Karpas-422 (cell line): ENCODE results near the gene THAP11. TPM values are rescaled to one million over a fixed set of nuclear protein-coding genes. Genes with fewer than 3 reads are reported as not detected.

Experiments used
- DNase-seq: peaks from one replicate; pipeline ENCODE4 v3.0.0-alpha.2; 2015
- H2AFZ ChIP-seq: fragments of 200-600 bp; sonication (generic); 2 replicates; pipeline ENCODE4 v1.6.1; 2014; ENCODE audit warnings: antibody characterized with exemption, low read length, mixed read lengths
- H3K27ac ChIP-seq: fragments of 200-600 bp; sonication (generic); 2 replicates; pipeline ENCODE4 v1.5.1; 2014; ENCODE audit warnings: mild to moderate bottlenecking, low read length, moderate library complexity
- H3K27me3 ChIP-seq: fragments of 200-600 bp; sonication (generic); 2 replicates; pipeline ENCODE4 v1.6.1; 2014; ENCODE audit warnings: low read length, mixed read lengths
- H3K36me3 ChIP-seq: fragments of 200-600 bp; sonication (generic); 2 replicates; pipeline ENCODE4 v1.6.1; 2014; ENCODE audit warnings: low read length, mixed read lengths; ENCODE audit not compliant: insufficient read depth
- H3K4me1 ChIP-seq: fragments of 200-600 bp; sonication (generic); 2 replicates; pipeline ENCODE4 v1.6.1; 2014; ENCODE audit warnings: mild to moderate bottlenecking, low read length, mixed read lengths
- H3K4me2 ChIP-seq: fragments of 200-600 bp; sonication (generic); 2 replicates; pipeline ENCODE4 v1.6.1; 2014; ENCODE audit warnings: low read length, low read depth, mild to moderate bottlenecking; ENCODE audit not compliant: poor library complexity, severe bottlenecking
- H3K4me3 ChIP-seq: fragments of 200-600 bp; sonication (generic); 2 replicates; pipeline ENCODE4 v1.5.1; 2014; ENCODE audit warnings: mild to moderate bottlenecking, antibody characterized with exemption, low read length, mixed read lengths
- H3K79me2 ChIP-seq: fragments of 200-600 bp; sonication (generic); 2 replicates; pipeline ENCODE4 v1.6.1; 2014; ENCODE audit warnings: mild to moderate bottlenecking, low read length, mixed read lengths
- H3K9ac ChIP-seq: fragments of 200-600 bp; sonication (generic); 2 replicates; pipeline ENCODE4 v1.6.0; 2014; ENCODE audit warnings: low read length
- H3K9me2 ChIP-seq: fragments of 200-600 bp; sonication (generic), shearing (Covaris generic); replicated peaks from 2 replicates; pipeline ENCODE4 v1.6.0; 2014; ENCODE audit warnings: mild to moderate bottlenecking, low read length, moderate library complexity; ENCODE audit not compliant: insufficient read depth
- H3K9me3 ChIP-seq: fragments of 300-700, 200-600 bp; sonication (generic); 2 replicates; pipeline ENCODE4 v1.6.1; 2014; ENCODE audit warnings: low read length, mixed read lengths
- H4K20me1 ChIP-seq: fragments of 200-600 bp; sonication (generic); 2 replicates; pipeline ENCODE4 v1.6.1; 2014; ENCODE audit warnings: mild to moderate bottlenecking, antibody characterized with exemption, low read length, low read depth; ENCODE audit not compliant: insufficient read depth
- small RNA-seq: library from RNA; depleted of rRNA; stranded (forward); fragments of <200 nt; gene quantifications from one replicate; pipeline ENCODE3, GENCODE V24; 2014
- total RNA-seq: library from RNA; depleted of rRNA; stranded (reverse); fragments of >200 nt; shearing (Covaris generic); gene quantifications from 2 replicates; pipeline ENCODE4 v1.2.3, GENCODE V29; 2014; ENCODE audit warnings: low replicate concordance; rRNA removed

Gene THAP11
- total RNA-seq, 1 experiment from 2014 or later: 57.1 TPM

DNA sequence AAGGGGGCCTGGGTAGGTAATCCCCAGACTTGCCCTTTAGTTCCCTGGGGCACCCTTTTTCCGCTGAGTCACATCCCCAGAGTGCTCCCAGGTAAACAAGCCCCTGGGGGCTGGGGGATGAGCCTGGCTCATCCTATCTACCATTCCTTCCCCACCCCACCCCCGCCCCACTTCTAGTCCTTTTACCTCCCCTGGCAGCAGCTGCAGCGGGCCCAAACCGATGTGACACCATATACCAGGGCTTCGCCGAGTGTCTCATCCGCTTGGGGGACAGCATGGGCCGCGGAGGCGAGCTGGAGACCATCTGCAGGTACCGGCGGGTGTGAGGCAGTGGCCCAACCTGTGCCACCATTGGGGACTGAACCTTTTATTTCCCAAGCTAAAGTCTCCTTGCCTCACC lies 43.4 kb downstream of the THAP11 start:
- no peak overlapping the region for H3K9ac ChIP-seq
- H3K9me2 ChIP-seq: no peaks in the 10 kb centered on the region
- H3K4me2 ChIP-seq: no peak overlapping the region
- H3K36me3 ChIP-seq: peaks cover 5% of the 10 kb centered on the region; the same call in 1 of the 2 replicates
- no peak overlapping the region for H3K4me3 ChIP-seq
- no peaks in the 10 kb centered on the region for H3K9me3 ChIP-seq
- DNase-seq: no peak
- 0 out of 2 replicates have a peak, but pooled peaks cover 4% of the 10 kb centered on the region for H4K20me1 ChIP-seq
- no peaks in the 10 kb centered on the region for H3K4me1 ChIP-seq
- H3K27me3 ChIP-seq: no peaks in the 10 kb centered on the region
- H3K79me2 ChIP-seq: no peaks in the 10 kb centered on the region
- no peak overlapping the region for H2AFZ ChIP-seq
- H3K27ac ChIP-seq: no peak overlapping the region

DNA sequence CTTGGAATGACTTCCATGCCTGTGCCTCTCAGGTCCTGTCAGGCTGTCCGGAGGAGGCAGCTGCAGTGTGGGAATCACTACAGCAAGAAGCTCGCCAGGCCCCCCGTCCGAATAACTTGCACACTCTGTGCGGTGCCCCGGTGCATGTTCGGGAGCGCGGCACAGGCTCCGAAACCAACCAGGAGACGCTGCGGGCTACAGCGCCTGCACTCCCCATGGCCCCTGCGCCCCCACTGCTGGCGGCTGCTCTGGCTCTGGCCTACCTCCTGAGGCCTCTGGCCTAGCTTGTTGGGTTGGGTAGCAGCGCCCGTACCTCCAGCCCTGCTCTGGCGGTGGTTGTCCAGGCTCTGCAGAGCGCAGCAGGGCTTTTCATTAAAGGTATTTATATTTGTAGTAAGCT lies 43.9 kb downstream of the THAP11 start:
- 0 out of 2 replicates have a peak, but pooled peaks cover 4% of the 10 kb centered on the region for H4K20me1 ChIP-seq
- no peaks in the 10 kb centered on the region for H3K4me1 ChIP-seq
- no peak overlapping the region for H3K4me2 ChIP-seq
- no peak overlapping the region for H3K4me3 ChIP-seq
- no peaks in the 10 kb centered on the region for H3K27me3 ChIP-seq
- DNase-seq: no peak
- no peak overlapping the region for H2AFZ ChIP-seq
- no peaks in the 10 kb centered on the region for H3K9me3 ChIP-seq
- H3K9ac ChIP-seq: no peak overlapping the region
- H3K27ac ChIP-seq: no peak overlapping the region
- H3K36me3 ChIP-seq: peaks cover 5% of the 10 kb centered on the region; the same call in 1 of the 2 replicates
- no peaks in the 10 kb centered on the region for H3K9me2 ChIP-seq
- no peaks in the 10 kb centered on the region for H3K79me2 ChIP-seq

DNA sequence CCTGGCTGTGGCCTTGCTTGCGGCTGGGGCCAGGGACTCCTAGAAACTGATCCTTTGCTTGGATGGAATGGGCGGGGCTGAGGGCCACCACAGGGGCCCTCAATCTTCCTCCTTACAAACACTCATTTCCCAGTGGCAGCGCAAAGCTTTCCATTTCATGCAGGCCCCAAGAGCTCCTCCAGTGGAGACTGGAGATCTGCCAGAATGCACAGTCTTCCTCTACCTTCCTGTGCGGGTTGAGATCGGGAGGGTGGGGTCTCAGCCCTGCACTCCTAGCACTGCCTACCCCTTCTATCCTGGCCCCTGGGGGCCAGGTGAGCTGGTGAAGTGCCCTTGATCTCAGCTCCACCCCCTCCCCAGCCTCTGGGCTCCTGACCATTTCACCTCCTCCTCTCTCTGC lies 44.3 kb downstream of the THAP11 start:
- H2AFZ ChIP-seq: no peak overlapping the region
- H3K4me1 ChIP-seq: no peaks in the 10 kb centered on the region
- no peaks in the 10 kb centered on the region for H3K9me3 ChIP-seq
- peaks cover 2% of the 10 kb centered on the region; the same call in 1 of the 2 replicates for H3K36me3 ChIP-seq
- DNase-seq: no peak
- H3K9me2 ChIP-seq: no peaks in the 10 kb centered on the region
- no peak overlapping the region for H3K4me3 ChIP-seq
- 0 out of 2 replicates have a peak, but pooled peaks cover 4% of the 10 kb centered on the region for H4K20me1 ChIP-seq
- no peaks in the 10 kb centered on the region for H3K79me2 ChIP-seq
- no peak overlapping the region for H3K27ac ChIP-seq
- no peaks in the 10 kb centered on the region for H3K27me3 ChIP-seq
- no peak overlapping the region for H3K9ac ChIP-seq
- H3K4me2 ChIP-seq: no peak overlapping the region

DNA sequence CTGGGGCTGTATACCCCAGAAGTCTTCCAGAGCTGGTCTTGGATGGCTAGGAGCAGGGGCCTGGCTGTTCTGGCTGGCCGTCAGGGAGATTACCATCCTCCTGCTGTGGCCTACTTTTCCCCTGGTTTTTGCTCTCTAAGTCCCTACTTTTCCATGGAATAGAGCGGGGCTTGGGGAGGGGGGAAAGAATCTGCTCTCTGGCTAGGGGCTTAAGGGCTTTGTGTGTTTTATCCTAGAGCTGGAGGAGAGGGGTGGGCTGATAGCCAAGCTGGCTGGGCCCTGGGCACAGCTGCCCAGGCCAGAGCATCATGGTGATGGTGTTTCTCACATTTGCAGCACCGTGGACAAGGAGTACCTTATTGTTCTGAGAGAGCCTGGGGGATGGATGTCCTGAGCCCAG lies 46.2 kb downstream of the THAP11 start:
- peaks cover 7% of the 10 kb centered on the region for H3K4me1 ChIP-seq
- H3K4me2 ChIP-seq: no peak overlapping the region
- no peaks in the 10 kb centered on the region for H3K9me3 ChIP-seq
- no peaks in the 10 kb centered on the region; the same call in 1 of the 2 replicates for H3K36me3 ChIP-seq
- DNase-seq: no peak
- H3K79me2 ChIP-seq: peaks cover 2% of the 10 kb centered on the region
- no peak overlapping the region for H3K9ac ChIP-seq
- 0 out of 2 replicates have a peak, but pooled peaks cover 1% of the 10 kb centered on the region for H4K20me1 ChIP-seq
- H3K9me2 ChIP-seq: no peaks in the 10 kb centered on the region
- no peak overlapping the region for H2AFZ ChIP-seq
- H3K27me3 ChIP-seq: no peaks in the 10 kb centered on the region
- H3K27ac ChIP-seq: no peak overlapping the region
- H3K4me3 ChIP-seq: no peak overlapping the region

DNA sequence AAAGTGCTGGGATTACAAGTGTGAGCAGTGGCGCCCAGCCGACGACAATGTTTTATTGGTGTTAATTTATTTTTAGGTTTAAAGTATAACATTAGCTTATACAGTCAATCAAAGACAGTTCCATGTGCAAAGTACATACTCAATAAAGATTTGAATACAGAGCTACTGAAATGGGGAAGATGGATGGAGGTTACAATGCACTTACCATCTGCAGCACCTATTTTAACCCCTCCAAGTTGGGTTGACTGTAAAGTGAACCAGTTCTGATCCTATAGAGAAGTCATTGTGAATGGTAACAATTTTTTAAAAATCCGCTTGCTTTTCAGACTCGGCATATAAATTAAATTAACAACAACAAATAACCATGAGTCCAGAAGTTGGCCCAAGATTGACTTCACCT lies 50.3 kb downstream of the THAP11 start:
- DNase-seq: peak; percentile 57
- peaks cover 17% of the 10 kb centered on the region for H3K4me1 ChIP-seq
- H3K9me3 ChIP-seq: no peaks in the 10 kb centered on the region
- peak overlapping the region; percentile 61 for H3K27ac ChIP-seq
- H3K36me3 ChIP-seq: no peaks in the 10 kb centered on the region
- H3K79me2 ChIP-seq: peaks cover 42% of the 10 kb centered on the region
- H3K4me3 ChIP-seq: peak overlapping the region; percentile 62
- H3K4me2 ChIP-seq: peak overlapping the region; percentile 79
- H3K9me2 ChIP-seq: no peaks in the 10 kb centered on the region
- H3K27me3 ChIP-seq: no peaks in the 10 kb centered on the region
- 0 out of 2 replicates have a peak overlapping the region, but pooled peaks have one; percentile 1 for H2AFZ ChIP-seq
- no peaks in the 10 kb centered on the region for H4K20me1 ChIP-seq
- H3K9ac ChIP-seq: peak overlapping the region; percentile 62

DNA sequence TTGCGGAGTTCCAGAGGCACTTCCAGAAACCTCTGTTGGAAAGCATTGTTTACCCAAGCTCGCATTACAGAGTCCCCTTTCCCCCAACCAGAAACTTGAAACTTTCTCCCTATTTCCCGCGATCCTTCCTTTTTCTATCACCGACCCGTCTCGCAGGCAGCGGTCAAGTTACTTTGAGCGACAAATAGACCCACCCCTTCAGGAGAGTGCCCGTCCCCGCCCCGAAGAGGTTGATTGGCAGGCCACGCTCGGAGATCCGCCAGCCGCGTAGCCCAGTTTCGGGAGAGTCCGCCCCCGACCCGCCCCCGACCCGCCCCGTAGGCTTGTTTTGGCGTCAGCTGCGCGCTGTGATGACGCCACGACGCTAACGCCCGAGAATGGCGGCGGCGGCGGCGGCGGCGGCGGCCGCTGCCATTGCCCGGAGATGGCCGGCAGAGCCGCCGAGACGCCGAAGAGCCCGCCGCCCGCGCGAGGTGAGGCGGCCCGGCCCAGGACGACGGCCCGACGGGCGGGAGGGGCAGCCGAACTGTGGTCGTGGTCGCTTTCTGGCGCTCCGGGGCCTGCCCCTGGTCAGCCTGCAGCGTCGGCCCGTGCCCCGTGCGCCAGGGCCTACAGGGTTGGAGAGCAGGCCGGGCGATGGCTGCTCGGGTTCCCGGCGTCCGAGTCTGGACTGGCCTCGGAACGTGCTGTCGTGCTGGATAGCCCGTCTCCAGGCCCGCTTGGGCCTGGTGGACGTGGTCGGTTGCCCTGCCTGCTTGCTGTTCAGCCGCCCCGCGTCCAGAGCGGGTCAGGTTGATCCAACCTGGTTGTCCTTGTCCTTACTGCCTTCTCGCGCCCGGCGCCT lies 51.0 kb downstream of the THAP11 start, which contains the start of gene PSKH1:
Gene PSKH1 (plus strand): TSS at position 356 of the 844 bp plus-strand sequence. CDS start 15,496 bp downstream, outside the sequence.
- Histone ChIP-seq H3K4me3 (peak within 1 kb of the TSS; percentile 93), H3K4me2 (peak within 1 kb of the TSS; percentile 86), H4K20me1 (no peaks in the 10 kb centered on the region), H2AFZ (0 out of 2 replicates have a peak within 1 kb of the TSS, but pooled peaks have one; percentile 1), H3K27me3 (no peaks in the 10 kb centered on the region), H3K9me3 (no peaks in the 10 kb centered on the region), H3K4me1 (peaks cover 17% of the 10 kb centered on the region), H3K27ac (peak within 1 kb of the TSS; percentile 61), H3K9me2 (no peaks in the 10 kb centered on the region), H3K36me3 (no peaks in the 10 kb centered on the region), H3K79me2 (peaks cover 48% of the 10 kb centered on the region), H3K9ac (peak within 1 kb of the TSS; percentile 89)
- peak; percentile 98 for DNase-seq

Small RNAs within 50 kb of the gene (small RNA-seq; reads per million reads assigned to genes)
- 0.12 reads per million for gene AC040162.2
- gene NRN1L: not detected

Other genes with a start within 250 kb of the THAP11 start
- 18.6 and 60.6 TPM in 2 replicates for gene CARMIL2, start 197.2 kb upstream of the THAP11 start, total RNA-seq
- gene ACD, start 182.1 kb upstream of the THAP11 start, total RNA-seq: 19.1 and 50.4 TPM in 2 replicates
- 13.6 and 16.3 TPM in 2 replicates for gene PARD6A, start 181.4 kb upstream of the THAP11 start, total RNA-seq
- 8.4 and 26.8 TPM in 2 replicates for gene ENKD1, start 175.6 kb upstream of the THAP11 start, total RNA-seq
- 13.8 and 18.4 TPM in 2 replicates for gene C16orf86, start 175.5 kb upstream of the THAP11 start, total RNA-seq
- gene GFOD2, start 123.0 kb upstream of the THAP11 start, total RNA-seq: 12.9 and 34.8 TPM in 2 replicates
- 9.3 and 10.7 TPM in 2 replicates for gene RANBP10, start 35.8 kb upstream of the THAP11 start, total RNA-seq
- 0.52 and 1.1 TPM in 2 replicates for gene TSNAXIP1, start 35.4 kb upstream of the THAP11 start, total RNA-seq
- gene NUTF2, start 4.6 kb downstream of the THAP11 start, total RNA-seq: 179 and 237 TPM in 2 replicates
- 22.0 and 36.0 TPM in 2 replicates for gene CENPT, start 5.4 kb downstream of the THAP11 start, total RNA-seq
- gene EDC4, start 30.7 kb downstream of the THAP11 start, total RNA-seq: 46.4 and 52.1 TPM in 2 replicates
- 0.56 TPM in 1 of 2 replicates, not detected in the other for gene NRN1L, start 42.6 kb downstream of the THAP11 start, total RNA-seq
- 7.2 and 14.2 TPM in 2 replicates for gene PSKH1, start 50.9 kb downstream of the THAP11 start, total RNA-seq
- 1.0 and 1.6 TPM in 2 replicates for gene CTRL, start 89.5 kb downstream of the THAP11 start, total RNA-seq
- gene PSMB10, start 94.5 kb downstream of the THAP11 start, total RNA-seq: 92.4 and 264 TPM in 2 replicates
- gene LCAT, start 101.8 kb downstream of the THAP11 start, total RNA-seq: 1.1 and 1.3 TPM in 2 replicates
- 11.0 and 15.4 TPM in 2 replicates for gene SLC12A4, start 126.3 kb downstream of the THAP11 start, total RNA-seq
- not detected in 2 replicates for gene DPEP3, start 138.2 kb downstream of the THAP11 start, total RNA-seq
- gene DPEP2, start 157.2 kb downstream of the THAP11 start, total RNA-seq: not detected in 2 replicates
- gene DPEP2NB, start 173.6 kb downstream of the THAP11 start, total RNA-seq: not detected in 2 replicates
- gene DDX28, start 180.9 kb downstream of the THAP11 start, total RNA-seq: 10.8 and 20.9 TPM in 2 replicates
- gene DUS2, start 181.0 kb downstream of the THAP11 start, total RNA-seq: 23.7 and 35.8 TPM in 2 replicates
- 39.1 and 72.3 TPM in 2 replicates for gene NFATC3, start 243.1 kb downstream of the THAP11 start, total RNA-seq